Osteoblast (primary cell): ENCODE measurements around the gene TBX21. TPM values are rescaled to one million over a fixed set of nuclear protein-coding genes. Genes with fewer than 3 reads are reported as not detected.
A peak's percentile ranks its signal among the peaks of the same experiment; 100 is the strongest.

Experiments
- DNase-seq: peaks from one replicate; pipeline ENCODE4 v3.0.0; 2011; ENCODE audit warnings: low spot score, mixed read lengths; ENCODE audit not compliant: insufficient read length; ENCODE audit errors: missing footprints
- H2AFZ ChIP-seq: 2 replicates; pipeline ENCODE4 v1.6.0; 2011; ENCODE audit warnings: mild to moderate bottlenecking, low read length
- H3K27ac ChIP-seq: 2 replicates; pipeline ENCODE4 v1.5.1; 2011; ENCODE audit warnings: mild to moderate bottlenecking, low read depth, low read length, moderate library complexity
- H3K27me3 ChIP-seq: 2 replicates; pipeline ENCODE4 v1.6.0; 2012; ENCODE audit warnings: mild to moderate bottlenecking, control low read depth, inconsistent platforms, low read length, moderate library complexity; ENCODE audit not compliant: insufficient read depth
- H3K36me3 ChIP-seq: 2 replicates; pipeline ENCODE4 v1.5.1; 2011; ENCODE audit warnings: mild to moderate bottlenecking, low read length, control low read depth, moderate library complexity; ENCODE audit not compliant: insufficient read depth
- H3K4me1 ChIP-seq: 2 replicates; pipeline ENCODE4 v1.5.1; 2011; ENCODE audit warnings: mild to moderate bottlenecking, low read length, control low read depth, moderate library complexity; ENCODE audit not compliant: insufficient read depth
- H3K4me2 ChIP-seq: 2 replicates; pipeline ENCODE4 v1.6.0; 2011; ENCODE audit warnings: mild to moderate bottlenecking, low read length; ENCODE audit not compliant: insufficient read depth
- H3K4me3 ChIP-seq: fragments of 200-600 bp; sonication (generic); 3 replicates; pipeline ENCODE4 v1.5.1; 2012; ENCODE audit warnings: mild to moderate bottlenecking, low read length, inconsistent platforms; ENCODE audit not compliant: insufficient read depth
- H3K79me2 ChIP-seq: 2 replicates; pipeline ENCODE4 v1.6.0; 2012; ENCODE audit warnings: mild to moderate bottlenecking, low read length, control low read depth, inconsistent platforms; ENCODE audit not compliant: insufficient read depth
- H3K9me3 ChIP-seq: 2 replicates; pipeline ENCODE4 v1.5.1; 2011; ENCODE audit warnings: low read depth, low read length, control low read depth
- H4K20me1 ChIP-seq: 2 replicates; pipeline ENCODE4 v1.6.0; 2012; ENCODE audit warnings: mild to moderate bottlenecking, low read length, control low read depth; ENCODE audit not compliant: insufficient read depth
- total RNA-seq: library from RNA; depleted of rRNA; stranded (reverse); fragments of >200 nt; gene quantifications from 2 replicates; pipeline ENCODE4 v1.2.3, GENCODE V29; 2012
- TF ChIP-seq, protein P1 (sequence below): IDR thresholded peaks from 2 replicates; pipeline ENCODE4 v1.5.1; 2011; ENCODE audit warnings: mild to moderate bottlenecking, low read depth, low read length, moderate library complexity; ENCODE audit errors: extremely low read depth

The TBX21 gene
- total RNA-seq, 1 donor = not detected

DNA sequence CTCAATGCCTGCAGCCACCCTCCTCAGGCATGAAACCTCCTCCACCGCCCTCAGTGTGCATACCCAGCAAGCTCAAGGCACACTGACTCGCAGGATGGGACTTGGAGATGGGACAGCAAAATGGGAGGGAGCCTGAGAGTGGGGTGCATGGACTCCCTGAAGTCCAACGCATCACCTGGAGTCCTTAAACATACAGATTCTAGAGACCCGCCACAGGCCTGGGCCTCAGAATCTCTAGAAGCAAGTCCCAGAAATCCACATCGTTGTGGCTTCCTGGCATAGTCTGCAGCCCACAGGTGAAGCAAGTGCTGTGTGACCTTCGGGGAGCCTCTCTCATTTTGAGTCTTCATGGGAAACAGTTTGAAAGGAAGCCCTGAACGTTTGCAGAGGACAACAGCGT lies 3.6 kb upstream of the TBX21 start:
- Histone ChIP-seq H2AFZ (no peak overlapping the region), H4K20me1 (no peaks in the 10 kb centered on the region), H3K27ac (no peak overlapping the region), H3K79me2 (no peaks in the 10 kb centered on the region), H3K4me1 (no peaks in the 10 kb centered on the region), H3K4me3 (no peak overlapping the region), H3K27me3 (peaks cover 80% of the 10 kb centered on the region), H3K4me2 (no peak overlapping the region), H3K9me3 (no peaks in the 10 kb centered on the region), H3K36me3 (no peaks in the 10 kb centered on the region)
- peak; percentile 14 for DNase-seq
- TF ChIP-seq, protein P1, sequence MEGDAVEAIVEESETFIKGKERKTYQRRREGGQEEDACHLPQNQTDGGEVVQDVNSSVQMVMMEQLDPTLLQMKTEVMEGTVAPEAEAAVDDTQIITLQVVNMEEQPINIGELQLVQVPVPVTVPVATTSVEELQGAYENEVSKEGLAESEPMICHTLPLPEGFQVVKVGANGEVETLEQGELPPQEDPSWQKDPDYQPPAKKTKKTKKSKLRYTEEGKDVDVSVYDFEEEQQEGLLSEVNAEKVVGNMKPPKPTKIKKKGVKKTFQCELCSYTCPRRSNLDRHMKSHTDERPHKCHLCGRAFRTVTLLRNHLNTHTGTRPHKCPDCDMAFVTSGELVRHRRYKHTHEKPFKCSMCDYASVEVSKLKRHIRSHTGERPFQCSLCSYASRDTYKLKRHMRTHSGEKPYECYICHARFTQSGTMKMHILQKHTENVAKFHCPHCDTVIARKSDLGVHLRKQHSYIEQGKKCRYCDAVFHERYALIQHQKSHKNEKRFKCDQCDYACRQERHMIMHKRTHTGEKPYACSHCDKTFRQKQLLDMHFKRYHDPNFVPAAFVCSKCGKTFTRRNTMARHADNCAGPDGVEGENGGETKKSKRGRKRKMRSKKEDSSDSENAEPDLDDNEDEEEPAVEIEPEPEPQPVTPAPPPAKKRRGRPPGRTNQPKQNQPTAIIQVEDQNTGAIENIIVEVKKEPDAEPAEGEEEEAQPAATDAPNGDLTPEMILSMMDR = no peak

DNA sequence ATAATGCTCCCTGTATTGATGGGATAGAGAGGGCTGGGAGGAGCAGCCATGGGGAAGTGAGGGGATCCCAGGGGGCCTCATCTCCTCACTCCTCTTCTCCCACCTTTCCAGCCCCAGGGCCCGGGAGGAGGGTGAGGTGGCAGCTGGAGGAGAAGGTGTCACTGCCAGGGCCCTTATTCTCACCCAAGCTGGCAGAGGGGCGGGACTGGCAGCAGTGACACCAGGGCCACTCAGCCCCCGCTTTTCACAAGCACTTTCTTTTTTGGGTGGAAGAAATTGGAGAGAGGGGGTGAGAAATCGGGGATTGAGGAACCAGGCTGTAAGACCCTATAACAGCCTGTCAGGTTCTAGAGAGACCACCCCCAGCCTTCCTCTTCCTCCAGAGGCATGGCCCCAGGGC lies 2.4 kb upstream of the TBX21 start:
- H3K27ac ChIP-seq = no peak overlapping the region
- no peaks in the 10 kb centered on the region for H3K79me2 ChIP-seq
- H3K4me2 ChIP-seq = no peak overlapping the region
- DNase-seq = peak; percentile 78
- no peaks in the 10 kb centered on the region for H3K4me1 ChIP-seq
- H2AFZ ChIP-seq = no peak overlapping the region
- TF ChIP-seq, protein P1 = no peak
- no peak overlapping the region for H3K4me3 ChIP-seq
- H3K36me3 ChIP-seq = no peaks in the 10 kb centered on the region
- no peaks in the 10 kb centered on the region for H3K9me3 ChIP-seq
- no peaks in the 10 kb centered on the region for H4K20me1 ChIP-seq
- peaks cover 81% of the 10 kb centered on the region for H3K27me3 ChIP-seq

DNA sequence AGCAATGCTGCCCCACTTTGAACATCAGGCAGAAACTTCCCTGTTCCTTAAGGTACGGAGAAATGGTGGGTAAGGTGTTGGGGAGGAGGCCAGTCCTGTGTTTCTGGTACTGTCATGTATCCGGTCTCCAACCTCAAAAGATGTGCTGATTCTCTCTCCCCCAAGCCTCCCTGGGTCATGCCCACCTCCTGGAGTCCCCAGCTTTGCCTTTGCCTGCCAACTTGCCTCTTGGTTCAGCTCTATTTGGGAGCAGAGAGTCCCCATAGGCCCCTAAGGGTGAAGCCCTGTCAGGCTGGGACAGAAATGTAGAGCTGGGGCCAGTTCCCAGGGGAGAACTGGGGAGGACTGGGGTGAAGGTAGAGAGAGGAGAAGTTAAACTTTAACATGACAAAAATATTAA lies 1.6 kb upstream of the TBX21 start:
- no peak overlapping the region for H3K4me2 ChIP-seq
- H3K9me3 ChIP-seq = no peaks in the 10 kb centered on the region
- H3K4me3 ChIP-seq = no peak overlapping the region
- DNase-seq = peak; percentile 63
- no peaks in the 10 kb centered on the region for H3K4me1 ChIP-seq
- no peaks in the 10 kb centered on the region for H3K36me3 ChIP-seq
- H3K79me2 ChIP-seq = no peaks in the 10 kb centered on the region
- H4K20me1 ChIP-seq = no peaks in the 10 kb centered on the region
- peaks cover 81% of the 10 kb centered on the region for H3K27me3 ChIP-seq
- no peak overlapping the region for H3K27ac ChIP-seq
- H2AFZ ChIP-seq = no peak overlapping the region
- TF ChIP-seq, protein P1 = no peak

DNA sequence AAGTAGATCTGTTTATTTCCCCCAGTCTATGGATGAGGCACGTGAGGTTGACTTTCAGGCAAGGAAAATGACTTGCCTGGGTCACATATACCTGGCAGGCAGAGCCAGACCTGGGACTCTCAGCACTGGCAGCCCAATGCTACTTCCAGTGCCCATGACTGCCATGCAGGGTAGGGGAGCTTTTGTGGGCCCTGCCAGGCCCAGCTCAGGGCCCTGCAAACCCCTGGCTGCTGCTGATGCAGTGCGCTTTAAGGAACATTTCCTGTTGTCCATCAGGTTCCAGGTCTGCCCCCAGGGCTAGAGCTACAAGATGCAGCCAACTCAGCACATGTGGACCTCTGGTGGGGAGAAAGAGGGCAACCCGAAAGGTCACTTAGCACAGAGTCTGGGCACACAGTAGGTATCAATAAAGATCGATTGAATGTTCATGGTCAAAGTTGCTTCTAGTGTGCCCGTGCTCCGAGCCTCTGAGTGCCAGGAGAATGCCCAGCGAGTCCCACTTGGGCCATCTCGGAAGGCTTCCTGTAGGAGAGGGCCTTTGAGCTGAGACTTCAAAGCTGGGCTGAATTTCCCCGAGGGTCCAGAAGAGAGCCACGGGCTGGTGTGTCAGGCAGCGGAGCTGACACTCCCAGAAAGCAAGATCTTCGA lies 513 bp upstream of the TBX21 start:
- TF ChIP-seq, protein P1 = no peak
- Histone ChIP-seq H3K36me3 (no peaks in the 10 kb centered on the region), H3K9me3 (no peaks in the 10 kb centered on the region), H3K27me3 (peaks cover 87% of the 10 kb centered on the region), H4K20me1 (no peaks in the 10 kb centered on the region), H3K4me3 (no peak overlapping the region), H3K27ac (no peak overlapping the region), H3K4me2 (no peak overlapping the region), H2AFZ (no peak overlapping the region), H3K79me2 (no peaks in the 10 kb centered on the region), H3K4me1 (no peaks in the 10 kb centered on the region)
- DNase-seq = peak; percentile 79
